ENCODE measurements around the gene SPRYD3. TPM values are rescaled to one million over a fixed set of nuclear protein-coding genes. Genes with fewer than 3 reads are reported as not detected.

SPRYD3 gene
- total RNA-seq, 1 experiment from 2014 or later: 8.2 TPM

DNA sequence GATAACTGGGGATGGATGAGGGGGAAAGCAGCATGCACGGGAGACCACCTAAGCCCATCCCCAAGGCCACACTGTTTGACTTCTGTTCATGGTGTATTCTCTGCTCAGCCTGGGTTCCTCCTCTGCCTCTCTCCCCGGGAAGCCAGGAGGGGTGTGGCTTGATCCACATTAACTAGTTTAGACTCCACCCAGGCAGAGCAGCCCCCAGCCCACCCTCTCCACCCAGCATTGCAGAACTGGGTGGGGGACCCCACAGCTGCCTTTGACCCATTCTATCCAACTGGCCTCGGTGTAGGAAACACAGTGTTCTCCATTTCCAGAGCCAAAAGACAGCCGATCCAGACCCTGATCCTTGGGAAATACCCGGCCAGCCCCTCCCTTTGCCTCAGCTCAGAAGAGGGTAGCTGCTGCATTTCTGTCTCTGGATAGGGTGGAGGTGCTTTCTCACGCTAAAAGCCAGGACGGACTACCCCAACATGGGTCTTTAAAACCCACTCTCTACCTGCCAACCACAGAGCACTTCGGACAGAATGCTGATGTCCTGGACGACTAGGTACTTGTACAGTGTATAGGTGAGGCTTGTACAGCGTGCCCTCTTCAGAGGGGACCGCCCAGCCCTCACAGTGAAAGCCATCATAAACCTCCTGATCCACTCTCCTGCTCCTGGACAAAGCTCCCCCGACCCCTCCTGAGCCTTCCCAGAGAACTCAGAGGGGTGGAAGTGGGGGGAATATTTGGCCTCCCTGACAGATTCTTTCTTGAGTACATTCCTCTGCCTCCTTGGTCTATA lies 9.4 kb downstream of the SPRYD3 start:
- Mint-ChIP-seq H3K4me1 (ENCODE audit: low read depth, unreplicated experiment) (peaks cover 14% of the 10 kb centered on the region), H3K4me3 (ENCODE audit: unreplicated experiment) (no peak overlapping the region), H3K27me3 (ENCODE audit: insufficient read depth, unreplicated experiment) (no peaks in the 10 kb centered on the region), H3K27ac (ENCODE audit: unreplicated experiment) (no peak overlapping the region), H3K9me3 (ENCODE audit: unreplicated experiment) (no peaks in the 10 kb centered on the region), H3K36me3 (ENCODE audit: insufficient read depth, unreplicated experiment) (no peaks in the 10 kb centered on the region)
- no peak for DNase-seq
- H3K4me3 ChIP-seq (ENCODE audit: low read depth, low read length): no peak overlapping the region
- CTCF ChIA-PET: interaction anchor here (0.6 kb wide), 1 partner anchor 221 kb away, joined by 3 read pairs; no protein-coding TSS in a partner anchor
- intact Hi-C loops (cut with micrococcal nuclease; ENCODE audit: unreplicated experiment): no loop called here
- TF ChIP-seq, protein P1, sequence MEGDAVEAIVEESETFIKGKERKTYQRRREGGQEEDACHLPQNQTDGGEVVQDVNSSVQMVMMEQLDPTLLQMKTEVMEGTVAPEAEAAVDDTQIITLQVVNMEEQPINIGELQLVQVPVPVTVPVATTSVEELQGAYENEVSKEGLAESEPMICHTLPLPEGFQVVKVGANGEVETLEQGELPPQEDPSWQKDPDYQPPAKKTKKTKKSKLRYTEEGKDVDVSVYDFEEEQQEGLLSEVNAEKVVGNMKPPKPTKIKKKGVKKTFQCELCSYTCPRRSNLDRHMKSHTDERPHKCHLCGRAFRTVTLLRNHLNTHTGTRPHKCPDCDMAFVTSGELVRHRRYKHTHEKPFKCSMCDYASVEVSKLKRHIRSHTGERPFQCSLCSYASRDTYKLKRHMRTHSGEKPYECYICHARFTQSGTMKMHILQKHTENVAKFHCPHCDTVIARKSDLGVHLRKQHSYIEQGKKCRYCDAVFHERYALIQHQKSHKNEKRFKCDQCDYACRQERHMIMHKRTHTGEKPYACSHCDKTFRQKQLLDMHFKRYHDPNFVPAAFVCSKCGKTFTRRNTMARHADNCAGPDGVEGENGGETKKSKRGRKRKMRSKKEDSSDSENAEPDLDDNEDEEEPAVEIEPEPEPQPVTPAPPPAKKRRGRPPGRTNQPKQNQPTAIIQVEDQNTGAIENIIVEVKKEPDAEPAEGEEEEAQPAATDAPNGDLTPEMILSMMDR (IDR thresholded peaks at IDR 0.05; ENCODE audit: insufficient read depth in 1 of 2, low read depth in 1 of 2, low read length in 1 of 2, severe bottlenecking in 1 of 2, unreplicated experiment in 1 of 2): no peak
- H3K9me3 ChIP-seq: no peaks in the 10 kb centered on the region
- POLR2A ChIA-PET: interaction anchor here (0.6 kb wide), 1 partner anchor 59 kb away, joined by 3 read pairs; no protein-coding TSS in a partner anchor
- peaks cover 7% of the 10 kb centered on the region for H3K4me1 ChIP-seq
- no TSS peak for BruUV-seq (replicated peaks)
- H3K36me3 ChIP-seq (ENCODE audit: control insufficient read depth, insufficient read depth, low read length): peaks cover 3% of the 10 kb centered on the region; the same call in 1 of the 2 replicates
- no peaks in the 10 kb centered on the region for H3K27me3 ChIP-seq (replicated peaks; ENCODE audit: control insufficient read depth, insufficient read depth, low read length)

DNA sequence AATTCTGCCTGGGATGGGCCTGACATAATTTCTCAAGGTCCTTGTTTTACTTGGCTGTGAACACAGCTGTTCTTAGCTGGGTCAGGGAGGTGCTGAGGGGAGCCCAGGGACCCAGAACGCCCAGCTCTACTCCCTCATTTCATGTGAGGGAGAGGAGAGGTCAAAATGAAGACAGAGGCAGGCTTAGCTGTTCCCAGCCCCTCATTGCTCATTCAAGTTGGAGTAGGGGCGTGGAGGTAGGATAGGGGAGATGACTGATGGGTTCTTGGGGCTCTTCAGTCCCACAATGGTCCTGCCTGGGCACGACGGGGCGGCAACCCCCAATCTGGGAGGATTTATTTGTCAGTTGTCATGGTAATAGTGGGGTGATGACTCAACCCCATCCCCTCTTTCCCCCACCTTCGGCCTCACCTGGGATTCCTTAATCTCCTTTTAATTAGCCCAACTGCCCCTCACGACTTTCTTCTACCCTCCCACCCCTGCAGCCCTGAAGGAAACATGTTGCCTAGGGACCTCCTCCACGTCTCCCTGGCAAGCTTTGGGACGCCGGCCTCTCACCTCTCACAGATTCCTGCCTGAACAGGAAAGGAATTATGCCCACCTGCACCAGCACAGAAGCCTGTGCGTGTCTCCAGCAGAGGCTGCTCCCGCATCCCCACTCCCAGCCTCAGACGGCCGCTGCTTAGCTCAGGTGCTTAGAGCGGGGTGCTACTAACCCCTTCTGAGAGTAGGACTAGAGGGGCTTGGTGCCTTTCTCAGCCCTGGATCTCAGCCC lies 10.2 kb downstream of the SPRYD3 start:
- H3K9me3 Mint-ChIP-seq (ENCODE audit: unreplicated experiment): no peaks in the 10 kb centered on the region
- intact Hi-C loops (cut with micrococcal nuclease; ENCODE audit: unreplicated experiment): no loop called here
- H3K4me1 ChIP-seq: peaks cover 7% of the 10 kb centered on the region
- no peaks in the 10 kb centered on the region for H3K27me3 ChIP-seq (replicated peaks; ENCODE audit: control insufficient read depth, insufficient read depth, low read length)
- TF ChIP-seq, protein P1 (IDR thresholded peaks at IDR 0.05; ENCODE audit: insufficient read depth in 1 of 2, low read depth in 1 of 2, low read length in 1 of 2, severe bottlenecking in 1 of 2, unreplicated experiment in 1 of 2): no peak
- no peak overlapping the region for H3K4me3 ChIP-seq (ENCODE audit: low read depth, low read length)
- H3K4me1 Mint-ChIP-seq (ENCODE audit: low read depth, unreplicated experiment): peaks cover 14% of the 10 kb centered on the region
- POLR2A ChIA-PET: interaction anchor here (0.6 kb wide), 1 partner anchor 60 kb away, joined by 3 read pairs; no protein-coding TSS in a partner anchor
- no TSS peak for BruUV-seq (replicated peaks)
- CTCF ChIA-PET: no interaction called here
- no peak overlapping the region for H3K4me3 Mint-ChIP-seq (ENCODE audit: unreplicated experiment)
- H3K27ac Mint-ChIP-seq (ENCODE audit: unreplicated experiment): no peak overlapping the region
- DNase-seq: no peak
- peaks cover 3% of the 10 kb centered on the region; the same call in 1 of the 2 replicates for H3K36me3 ChIP-seq (ENCODE audit: control insufficient read depth, insufficient read depth, low read length)
- no peaks in the 10 kb centered on the region for H3K36me3 Mint-ChIP-seq (ENCODE audit: insufficient read depth, unreplicated experiment)
- no peaks in the 10 kb centered on the region for H3K9me3 ChIP-seq
- no peaks in the 10 kb centered on the region for H3K27me3 Mint-ChIP-seq (ENCODE audit: insufficient read depth, unreplicated experiment)

DNA sequence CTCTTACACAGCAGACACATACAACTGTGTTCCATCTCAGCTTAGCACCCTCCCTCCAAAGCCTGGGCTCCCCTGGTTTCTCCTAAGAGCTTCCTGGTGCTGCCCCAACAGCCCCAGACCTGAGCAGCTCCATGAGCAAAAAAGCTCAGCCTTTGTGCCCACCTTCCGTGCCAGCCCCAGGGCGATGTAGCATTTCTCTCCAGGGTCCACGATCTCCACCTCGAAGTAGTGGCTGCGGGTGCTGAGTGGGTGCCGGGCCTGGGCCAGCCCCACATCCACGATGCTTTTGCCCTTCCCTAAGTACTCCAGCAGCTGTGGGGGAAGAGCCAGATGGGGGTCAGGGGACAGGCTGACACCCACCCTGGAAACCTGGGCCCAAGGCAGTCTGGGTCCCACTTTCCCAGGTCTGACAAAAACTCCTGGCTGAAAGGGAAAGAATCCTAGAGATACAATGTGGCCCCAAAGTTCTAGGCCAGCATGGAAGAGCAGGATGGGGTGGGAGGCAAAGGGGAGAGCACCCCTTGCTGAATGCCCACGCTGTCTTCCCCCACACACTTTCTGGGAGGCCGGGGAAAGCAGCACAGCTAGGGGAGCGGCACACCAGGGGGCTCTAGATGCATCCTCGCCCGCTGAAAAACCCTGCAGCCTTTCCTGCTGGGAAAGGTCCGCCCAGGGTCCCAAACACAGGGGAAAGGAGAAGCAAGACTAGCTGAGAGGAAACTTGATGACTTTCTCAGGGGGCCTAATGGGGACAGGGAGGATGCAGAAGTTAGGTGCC lies 11.0 kb downstream of the SPRYD3 start:
- no peak for DNase-seq
- Histone ChIP-seq H3K4me1 (peaks cover 7% of the 10 kb centered on the region), H3K27me3 (replicated peaks; ENCODE audit: control insufficient read depth, insufficient read depth, low read length) (no peaks in the 10 kb centered on the region), H3K36me3 (ENCODE audit: control insufficient read depth, insufficient read depth, low read length) (peaks cover 3% of the 10 kb centered on the region; the same call in 1 of the 2 replicates), H3K4me3 (ENCODE audit: low read depth, low read length) (no peak overlapping the region), H3K9me3 (no peaks in the 10 kb centered on the region)
- Mint-ChIP-seq H3K4me1 (ENCODE audit: low read depth, unreplicated experiment) (peaks cover 14% of the 10 kb centered on the region), H3K9me3 (ENCODE audit: unreplicated experiment) (no peaks in the 10 kb centered on the region), H3K27ac (ENCODE audit: unreplicated experiment) (no peak overlapping the region), H3K27me3 (ENCODE audit: insufficient read depth, unreplicated experiment) (no peaks in the 10 kb centered on the region), H3K36me3 (ENCODE audit: insufficient read depth, unreplicated experiment) (no peaks in the 10 kb centered on the region), H3K4me3 (ENCODE audit: unreplicated experiment) (no peak overlapping the region)
- intact Hi-C loops (cut with micrococcal nuclease; ENCODE audit: unreplicated experiment): no loop called here
- CTCF ChIA-PET: interaction anchor here (3.2 kb wide), 1 partner anchor 32 kb away, joined by 95 read pairs; the partner anchor contains the start of genes IGFBP6 and SOAT2
- POLR2A ChIA-PET: no interaction called here
- TF ChIP-seq, protein P1 (IDR thresholded peaks at IDR 0.05; ENCODE audit: insufficient read depth in 1 of 2, low read depth in 1 of 2, low read length in 1 of 2, severe bottlenecking in 1 of 2, unreplicated experiment in 1 of 2): no peak
- no TSS peak for BruUV-seq (replicated peaks)

All from Caco-2 (cell line).